ENCODE results near the gene RHOBTB3. TPM values are rescaled to one million over a fixed set of nuclear protein-coding genes. Genes with fewer than 3 reads are reported as not detected.
"Not testable (repeated sequence)": the region's sequence is repeated elsewhere in the genome, so short reads cannot be mapped to it uniquely, and the experiment has no call there.

The RHOBTB3 gene
- total RNA-seq, 1 experiment from 2014 or later, result 91.7 TPM

DNA sequence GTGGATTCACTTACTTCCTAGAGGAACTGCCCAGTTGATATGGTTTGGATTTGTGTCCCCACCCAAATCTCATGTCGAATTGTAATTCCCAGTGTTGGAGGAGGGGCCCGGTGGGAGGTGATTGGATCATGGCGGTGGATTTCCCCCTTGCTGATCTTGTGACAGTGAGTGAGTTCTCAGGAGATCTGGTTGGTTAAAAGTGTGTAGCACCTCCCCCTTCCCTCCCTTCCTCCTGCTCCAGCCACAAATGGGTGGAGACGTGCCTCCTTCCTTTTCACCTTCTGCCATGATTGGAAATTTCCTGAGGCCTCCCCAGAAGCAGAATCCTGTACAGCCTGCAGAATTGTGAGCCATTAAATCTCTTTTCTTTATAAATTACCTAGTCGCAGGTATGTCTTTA lies 17.9 kb upstream of the RHOBTB3 start:
- DNase-seq (ENCODE audit: low read depth), result not testable (repeated sequence)

DNA sequence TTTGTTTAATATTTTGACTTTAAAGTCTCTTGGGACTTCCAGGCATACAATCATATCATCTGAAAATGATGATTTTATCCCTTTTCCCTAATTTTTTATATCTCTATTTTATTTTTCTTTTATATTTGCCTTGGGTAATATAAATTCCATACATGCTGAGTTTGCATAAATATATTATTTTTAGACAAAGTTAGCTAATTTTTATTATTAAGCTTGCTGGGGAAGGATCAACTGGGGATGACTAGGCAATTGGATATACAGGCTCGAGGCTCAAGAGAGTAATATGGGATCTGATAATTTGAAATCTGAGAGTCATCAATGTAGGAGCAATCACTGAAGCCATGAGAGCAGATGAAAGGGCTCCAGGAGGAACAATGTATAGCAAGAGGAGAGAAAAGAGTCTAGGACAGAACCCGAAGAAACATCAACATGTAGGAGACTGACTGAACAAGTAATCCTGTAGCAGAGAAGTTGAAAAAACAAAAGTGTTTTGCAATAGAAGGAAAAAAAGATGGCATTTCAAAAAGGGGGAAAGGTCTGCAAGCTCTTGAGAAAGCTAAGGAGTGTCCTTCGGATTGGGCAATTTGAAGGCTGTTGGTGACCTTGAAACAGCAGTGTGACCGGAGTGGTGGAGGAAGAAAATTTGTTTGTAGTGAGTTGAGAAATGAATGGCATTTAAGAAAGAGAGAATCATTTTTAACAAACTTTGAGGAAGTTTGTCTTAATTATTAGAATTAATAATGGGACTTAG lies 17.0 kb upstream of the RHOBTB3 start:
- DNase-seq (ENCODE audit: low read depth), result no peak

DNA sequence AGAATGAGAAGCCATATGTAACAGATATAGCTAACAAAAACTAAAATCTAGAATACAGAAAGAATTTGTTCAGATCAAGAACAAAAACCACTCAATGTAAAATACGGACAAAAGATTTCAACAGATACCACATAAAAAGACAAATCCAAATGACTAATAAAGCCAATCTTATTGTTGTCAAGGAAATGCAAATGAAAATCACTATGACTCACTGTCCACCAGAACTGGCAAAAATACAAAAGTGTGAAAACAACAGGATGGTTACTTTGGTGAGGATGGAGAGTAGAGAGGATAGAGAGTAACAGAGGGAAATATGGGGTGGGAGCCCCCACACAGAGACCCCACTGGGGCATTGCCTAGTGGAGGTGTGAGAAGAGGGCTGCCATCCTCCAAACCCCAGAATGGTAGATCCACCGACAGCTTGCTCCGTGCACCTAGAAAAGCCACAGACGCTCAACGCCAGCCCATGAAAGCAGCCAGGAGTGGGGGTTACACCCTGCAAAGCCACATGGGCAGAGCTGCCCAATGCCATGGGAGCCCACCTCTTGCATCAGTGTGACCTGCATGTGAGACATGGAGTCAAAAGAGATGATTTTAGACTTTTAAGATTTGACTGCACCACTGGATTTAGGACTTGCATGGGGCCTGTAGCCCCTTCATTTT lies 15.2 kb upstream of the RHOBTB3 start:
- peak; percentile 62 for DNase-seq (ENCODE audit: low read depth)

DNA sequence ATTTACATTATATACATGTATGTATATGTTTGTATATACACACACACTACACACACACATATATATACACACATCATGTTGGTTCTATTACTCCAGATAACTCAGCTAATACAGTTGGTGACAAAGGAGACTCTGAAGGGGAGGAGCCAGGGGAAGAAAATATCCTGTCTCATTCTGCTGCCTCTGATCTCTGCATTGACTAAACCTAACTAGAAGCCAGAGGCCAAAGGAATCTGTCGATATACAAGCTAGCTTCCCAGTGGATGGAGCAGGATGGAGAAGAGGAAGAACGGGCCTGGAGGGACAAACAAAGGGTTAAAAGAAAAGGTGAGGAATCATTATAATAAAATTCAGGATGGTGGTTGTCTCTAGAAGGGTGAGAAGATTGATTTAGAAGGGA lies 13.7 kb upstream of the RHOBTB3 start:
- no peak for DNase-seq (ENCODE audit: low read depth)

DNA sequence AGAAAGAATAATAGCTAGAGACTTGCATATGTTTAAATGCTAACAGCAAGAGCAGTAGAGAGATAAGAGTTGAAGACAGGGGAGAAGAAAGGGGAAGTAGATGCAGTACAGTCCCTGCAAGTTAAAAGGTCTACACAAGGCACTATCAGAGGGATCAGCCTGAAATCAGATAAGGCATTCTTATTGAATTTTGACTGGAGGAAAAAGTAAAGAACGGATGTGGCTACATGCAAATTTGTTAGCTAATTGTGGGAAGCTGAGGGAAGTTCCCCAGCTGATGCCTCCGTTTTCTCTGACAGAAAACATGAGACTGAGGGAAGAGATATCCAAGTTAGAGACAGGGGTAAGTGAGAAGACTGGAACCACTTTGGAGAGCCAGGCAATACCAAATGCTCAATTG lies 12.9 kb upstream of the RHOBTB3 start:
- DNase-seq (ENCODE audit: low read depth), result peak; percentile 58

DNA sequence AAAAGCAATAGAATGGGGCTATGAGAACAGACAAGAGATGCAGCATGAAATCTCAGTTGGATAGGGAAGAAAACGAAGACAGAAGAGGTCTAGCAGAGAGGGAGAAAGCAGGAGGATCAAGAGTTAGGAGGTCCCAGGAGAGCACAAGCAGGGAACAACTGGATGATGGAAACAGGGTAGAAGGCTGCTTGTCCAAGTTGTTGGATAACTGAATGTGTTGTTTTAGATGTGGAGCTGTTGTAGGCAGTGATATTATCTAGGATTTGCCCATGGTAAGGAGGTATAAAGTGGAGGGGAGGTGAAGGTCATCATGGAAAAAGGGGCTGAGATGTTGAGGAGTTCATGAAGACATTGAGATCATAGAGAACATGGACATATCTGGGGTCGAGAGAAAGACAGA lies 12.4 kb upstream of the RHOBTB3 start:
- DNase-seq (ENCODE audit: low read depth), result no peak

DNA sequence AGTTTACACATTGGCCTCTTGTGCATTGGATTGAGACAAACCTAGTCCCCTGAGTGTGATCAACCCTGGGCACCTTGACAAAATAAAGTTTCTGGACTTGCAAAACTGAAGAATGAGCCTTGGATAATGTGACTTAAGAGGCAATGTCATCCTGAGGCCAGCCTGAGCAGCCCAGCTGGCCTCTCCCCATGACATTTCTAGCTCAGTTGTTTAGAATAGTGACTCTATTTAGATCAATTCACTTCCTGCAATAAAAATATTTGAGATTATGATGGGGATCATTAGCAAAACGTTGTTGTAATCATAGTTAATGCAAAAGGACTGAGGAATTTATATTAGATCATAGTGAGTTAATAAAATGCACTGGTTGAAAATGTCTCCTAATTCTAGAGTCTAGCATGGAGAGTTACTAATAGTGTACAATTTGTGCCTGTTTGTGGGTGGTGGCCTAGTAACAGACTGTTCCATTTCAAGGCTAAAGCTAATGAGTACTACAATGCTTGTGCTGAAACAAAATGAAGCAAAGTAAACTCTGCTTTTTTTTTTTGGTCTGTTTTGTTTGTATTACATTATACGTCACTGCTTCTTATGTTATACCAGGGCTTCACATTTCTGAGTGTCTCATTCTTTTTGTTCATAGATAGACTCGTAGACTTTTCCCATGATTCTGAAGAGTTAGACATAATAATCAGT lies 10.9 kb upstream of the RHOBTB3 start:
- DNase-seq (ENCODE audit: low read depth), result no peak

DNA sequence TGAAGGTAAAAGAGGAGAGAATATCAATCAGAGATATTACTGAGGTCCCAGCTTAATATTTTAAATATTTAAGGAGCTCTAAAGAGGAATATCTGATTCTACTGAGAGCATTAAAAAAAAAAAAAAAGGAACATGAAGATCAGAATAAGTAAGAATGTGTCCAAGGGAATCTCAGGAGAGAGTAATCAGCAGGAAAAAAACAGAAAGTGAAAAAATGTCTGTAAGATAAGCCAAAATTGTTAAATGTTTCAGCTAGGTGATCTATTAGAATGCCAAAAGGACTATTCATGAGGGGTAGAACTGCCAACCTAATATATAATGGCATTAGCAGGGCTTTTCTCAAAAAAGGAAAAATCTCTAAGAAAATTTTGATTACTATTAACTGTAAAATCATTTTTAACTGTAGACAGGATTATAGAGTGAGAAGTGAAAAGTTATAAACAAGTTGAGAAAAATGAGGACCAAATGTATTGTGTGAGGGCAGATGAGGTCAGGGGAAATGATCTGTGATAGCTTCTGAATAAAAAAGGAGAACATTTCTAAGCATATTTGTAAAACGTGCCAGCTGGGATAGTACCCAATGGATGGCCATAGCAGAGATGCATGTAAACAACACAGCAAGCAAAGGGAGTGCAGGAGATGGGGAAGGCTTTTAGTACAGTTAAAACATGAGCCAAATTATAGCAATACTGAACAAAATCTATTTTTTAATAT lies 9.4 kb upstream of the RHOBTB3 start:
- DNase-seq (ENCODE audit: low read depth), result no peak

DNA sequence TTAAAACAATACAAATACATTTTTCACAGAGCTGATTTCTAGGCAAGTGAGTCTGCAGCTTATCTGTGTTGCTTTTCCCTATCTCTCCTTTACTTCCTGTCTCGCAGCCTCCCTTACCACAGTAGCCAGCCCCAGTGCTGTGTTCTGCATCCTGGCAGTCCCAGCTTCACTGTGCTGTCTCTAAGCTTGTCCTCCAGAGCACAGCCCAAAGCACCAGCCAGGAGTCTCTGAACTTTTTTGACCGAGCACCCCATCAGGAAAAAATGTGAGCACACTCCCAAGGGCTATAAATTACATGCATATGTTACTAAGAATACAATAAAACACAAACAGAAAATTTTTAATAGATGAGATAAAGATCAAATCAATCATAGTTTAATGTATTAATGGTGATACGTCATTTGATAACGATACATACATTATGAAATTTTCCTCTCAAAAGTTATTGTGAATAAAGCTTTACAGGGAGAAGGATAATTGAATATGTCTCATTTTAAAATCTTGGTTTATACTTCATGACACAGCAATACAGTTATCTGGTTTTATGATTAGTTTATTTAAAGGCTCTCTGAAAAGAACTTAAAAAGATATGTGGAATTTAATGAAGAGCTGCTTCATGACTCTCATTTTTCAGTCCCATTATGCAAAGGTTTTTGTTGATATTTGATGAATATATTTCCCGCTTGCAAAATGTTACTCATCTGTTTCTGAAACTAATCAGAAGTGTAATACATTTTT lies 7.3 kb upstream of the RHOBTB3 start:
- DNase-seq (ENCODE audit: low read depth), result peak; percentile 73

DNA sequence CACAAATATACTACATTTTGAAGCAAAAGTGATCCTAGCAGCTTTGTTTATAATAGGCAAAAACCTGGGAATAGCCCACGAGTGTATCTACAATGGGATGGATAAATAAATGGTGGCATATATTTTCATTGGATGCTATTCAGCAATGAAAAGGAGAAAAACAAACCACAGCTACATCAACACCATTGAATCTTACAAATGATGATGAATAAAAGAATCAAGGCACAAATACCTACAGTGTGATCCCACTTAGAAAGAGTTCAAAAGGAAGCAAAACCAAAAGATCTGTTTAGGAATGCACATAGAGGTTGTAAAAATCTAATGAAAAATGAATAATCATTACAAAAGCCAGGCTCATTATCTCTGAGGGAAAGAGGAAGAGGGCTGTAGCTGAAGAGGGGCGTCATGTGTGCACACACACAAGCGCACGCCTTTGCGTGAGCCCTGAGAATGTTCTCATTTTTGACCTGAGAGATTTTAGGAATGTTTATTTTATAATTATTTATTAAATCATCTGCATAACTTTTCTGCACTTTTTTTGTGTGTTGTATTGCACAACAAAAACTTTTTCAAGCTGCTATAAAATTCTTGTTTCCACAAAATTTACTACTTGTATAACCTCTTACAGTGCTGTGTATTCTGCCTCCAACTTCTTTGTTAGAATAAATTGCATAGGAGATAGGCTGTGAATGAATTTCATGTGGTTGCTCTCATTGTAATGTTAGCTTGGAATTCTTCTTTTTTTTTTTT lies 5.9 kb upstream of the RHOBTB3 start:
- DNase-seq (ENCODE audit: low read depth), result no peak

DNA sequence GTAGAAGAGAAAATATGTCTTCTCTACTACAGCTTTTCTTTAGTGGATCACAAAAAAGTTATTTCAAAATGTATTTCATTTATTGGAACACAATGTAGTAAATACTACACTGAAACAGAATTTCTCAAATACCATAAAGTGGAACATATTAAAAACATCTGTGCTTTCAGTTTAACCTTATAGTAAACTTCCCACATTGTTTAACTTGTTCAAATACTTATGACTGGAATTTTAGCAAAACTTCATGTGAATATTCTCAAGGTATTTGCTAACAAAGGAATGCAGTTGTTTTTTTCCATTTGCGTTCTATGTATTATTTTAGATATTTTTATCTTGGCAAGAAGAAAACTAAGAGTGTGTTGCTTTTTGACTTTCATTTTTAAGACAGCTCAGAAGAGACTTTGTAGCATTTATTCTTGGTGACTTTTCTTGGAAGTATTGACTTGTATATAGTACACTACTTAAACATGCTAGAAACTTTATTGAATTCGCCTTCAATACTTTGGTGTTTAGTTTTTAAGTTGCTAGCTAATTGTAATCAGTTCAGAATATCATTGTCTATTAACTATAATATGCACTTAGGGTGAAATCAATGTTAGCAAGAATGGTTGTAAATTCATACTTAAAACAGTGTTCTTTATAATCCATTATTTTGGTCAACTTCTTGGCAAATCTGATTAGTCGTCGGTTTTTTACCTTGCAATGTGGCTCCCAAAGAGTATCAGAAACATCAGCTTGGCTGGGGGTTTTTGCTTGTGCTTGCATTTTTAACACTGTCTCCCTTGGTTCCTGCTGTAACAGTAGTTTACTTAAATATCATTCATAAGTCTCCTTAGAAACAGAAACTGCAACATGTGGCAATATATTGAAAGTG lies 5.0 kb upstream of the RHOBTB3 start:
- DNase-seq (ENCODE audit: low read depth), result peak; percentile 16

DNA sequence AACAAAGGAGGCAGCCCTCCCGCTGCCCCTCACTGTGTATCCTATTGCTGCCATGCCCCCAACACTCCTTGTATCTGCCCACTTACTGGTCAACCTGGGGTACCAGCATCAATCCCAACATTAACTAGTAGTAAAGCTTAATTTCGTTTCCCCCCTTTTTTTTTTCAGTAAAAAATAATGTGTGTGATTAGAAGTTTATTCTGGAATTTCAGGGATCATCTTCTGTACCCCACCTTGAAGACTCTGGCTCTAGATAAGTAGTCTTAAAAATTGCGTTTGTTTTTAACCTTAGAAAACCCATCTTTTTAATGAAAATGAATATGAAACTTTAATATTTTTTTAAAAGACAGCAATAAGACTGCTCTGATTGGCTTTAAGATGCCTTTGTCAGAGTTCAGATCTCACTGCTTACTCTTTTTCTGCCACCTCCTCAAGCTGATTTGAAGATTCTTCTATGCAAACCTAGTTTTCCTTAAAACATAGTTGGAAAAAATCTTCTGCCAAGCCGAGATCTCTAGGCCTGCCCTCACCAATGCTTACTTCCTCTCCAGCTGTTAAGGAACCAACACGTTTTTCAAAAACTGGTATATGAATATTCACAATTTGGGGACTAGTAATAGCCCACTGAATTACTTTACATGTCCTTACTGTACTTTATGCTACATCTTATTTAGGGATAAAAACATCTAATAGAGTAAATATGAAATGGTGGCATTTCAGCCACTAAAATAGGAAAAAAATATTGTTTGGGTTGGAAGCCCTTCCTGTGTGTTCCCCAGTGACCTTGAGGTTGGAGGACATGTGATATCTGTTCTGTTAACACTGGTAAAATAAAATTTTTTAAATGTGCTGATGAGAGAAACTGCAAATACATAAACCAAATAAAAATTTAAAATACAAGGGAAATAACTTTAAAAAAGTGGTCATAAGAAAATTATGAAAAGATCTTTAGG lies 4.0 kb upstream of the RHOBTB3 start:
- DNase-seq (ENCODE audit: low read depth), result no peak

DNA sequence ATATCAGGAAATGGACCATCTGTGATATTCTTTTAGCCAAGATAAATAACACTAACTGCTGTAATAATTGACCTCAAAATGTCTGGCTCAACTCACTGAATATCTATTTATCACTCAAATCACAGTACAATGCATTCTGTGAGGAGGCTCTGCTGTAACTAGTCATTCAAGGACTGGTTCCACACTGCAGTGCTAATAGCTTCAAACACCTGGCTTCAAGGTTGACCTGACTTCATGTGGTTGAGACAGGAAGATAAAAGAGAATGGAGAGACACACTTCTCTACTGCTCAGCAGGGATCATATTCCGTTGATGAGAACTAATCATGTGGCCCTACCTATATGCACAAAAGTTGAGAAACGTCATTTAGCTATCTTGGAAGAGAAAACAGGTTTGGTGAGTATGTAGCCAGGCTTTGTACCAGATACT lies 3.4 kb upstream of the RHOBTB3 start:
- no peak for DNase-seq (ENCODE audit: low read depth)

DNA sequence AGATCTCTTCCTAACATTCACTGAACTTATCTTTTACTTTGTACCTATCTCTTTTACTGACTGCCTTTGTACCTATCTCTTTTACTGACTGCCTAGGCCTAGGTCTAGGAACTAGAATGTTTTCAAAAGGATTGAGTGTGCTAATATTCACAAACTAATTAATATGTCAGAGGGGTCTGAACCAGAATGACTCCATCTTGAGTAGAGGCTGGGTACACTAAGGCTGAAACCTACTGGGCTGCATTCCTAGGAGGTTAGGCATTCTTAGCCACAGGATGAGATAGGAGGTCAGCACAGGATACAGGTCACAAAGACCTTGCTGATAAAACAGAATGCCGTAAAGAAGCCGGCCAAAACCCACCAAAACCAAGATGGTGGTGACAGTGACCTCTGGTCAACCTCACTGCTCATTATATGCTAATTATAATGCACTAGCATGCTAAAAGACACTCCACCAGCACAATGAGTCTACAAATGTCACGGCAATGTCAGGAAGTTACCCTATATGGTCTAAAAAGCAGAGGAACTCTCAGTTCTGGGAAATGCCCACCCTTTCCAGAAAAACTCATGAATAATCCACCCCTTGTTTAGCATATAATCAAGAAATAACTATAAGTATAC lies 2.5 kb upstream of the RHOBTB3 start:
- DNase-seq (ENCODE audit: low read depth), result peak; percentile 50

DNA sequence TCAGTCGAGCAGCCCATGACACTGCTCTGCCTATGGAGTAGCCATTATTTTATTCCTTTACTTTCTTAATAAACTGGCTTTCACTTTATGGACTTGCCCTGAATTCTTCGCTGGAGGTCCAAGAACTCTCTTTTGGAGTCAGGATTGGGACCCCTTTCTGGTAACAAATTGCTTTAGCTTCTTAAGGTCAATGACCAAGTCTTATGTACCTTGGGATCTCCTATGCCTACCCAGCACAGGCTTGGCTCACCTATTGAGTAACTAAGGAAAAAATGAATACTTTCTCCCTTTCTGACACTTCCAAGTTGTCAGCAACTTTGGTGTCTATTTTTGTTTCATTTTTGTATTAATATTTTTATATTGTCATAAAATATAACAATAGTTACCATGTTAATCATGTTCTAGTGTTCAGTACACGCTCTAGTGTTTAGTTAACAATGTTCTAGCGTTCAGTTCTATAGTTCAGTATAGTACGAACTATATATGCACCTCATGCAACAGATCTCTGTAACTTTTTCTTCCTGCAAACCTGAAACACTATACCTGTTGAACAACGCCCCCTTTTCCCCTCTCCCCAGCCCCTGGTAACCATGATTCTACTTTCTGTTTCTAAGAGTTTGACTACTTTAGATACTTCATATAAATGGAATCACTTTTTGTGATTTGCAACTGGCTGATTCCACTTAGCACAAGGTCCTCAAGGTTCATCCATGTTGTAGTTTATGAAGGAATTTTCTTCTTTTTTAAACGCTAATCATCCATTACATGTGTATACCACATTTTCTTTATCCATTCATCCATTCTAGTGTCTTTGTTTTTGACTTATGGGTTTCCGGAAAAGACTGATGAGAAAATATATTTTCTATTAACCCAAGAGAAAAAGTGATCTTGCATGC lies 1.8 kb upstream of the RHOBTB3 start:
- no peak for DNase-seq (ENCODE audit: low read depth)

DNA sequence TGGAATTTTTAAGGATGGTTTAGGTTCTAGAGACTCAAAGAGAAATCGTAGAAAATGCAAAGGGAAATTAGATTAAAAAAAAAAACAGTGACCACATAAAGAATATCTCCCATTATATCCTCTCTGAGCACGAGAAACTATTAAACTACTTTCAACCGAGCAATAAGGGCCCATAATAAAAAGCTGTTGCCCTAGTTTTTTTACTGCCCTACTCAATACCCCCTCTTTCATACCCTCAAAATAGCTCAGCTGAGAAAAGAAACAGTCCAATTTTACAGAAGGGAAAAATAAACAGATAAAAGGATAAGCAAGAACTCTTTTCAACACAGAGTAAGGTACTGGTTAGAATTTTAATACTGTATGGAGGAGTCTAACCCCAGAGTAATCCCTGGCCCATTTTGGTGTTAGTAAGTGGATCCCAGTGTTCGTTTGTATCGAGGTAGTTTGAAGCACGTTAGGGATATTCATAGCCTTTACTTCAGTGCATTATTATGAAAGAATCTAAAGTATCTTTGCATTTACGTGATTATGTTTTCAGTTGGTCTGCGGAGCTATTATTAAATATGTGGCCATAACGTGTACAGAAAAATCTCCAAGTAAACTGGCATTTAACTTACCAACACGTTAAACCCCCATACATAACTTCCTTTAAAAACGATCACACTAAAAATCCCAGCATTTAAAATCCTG lies 980 bp upstream of the RHOBTB3 start:
- no peak for DNase-seq (ENCODE audit: low read depth)
